IPS DF 19.7 (cell line): ENCODE data around the gene KRTAP15-1.

Source experiments
- DNase-seq: peaks from one replicate; pipeline ENCODE4 v3.0.0-alpha.2; 2013; ENCODE audit warnings: low read depth, low spot score

KRTAP15-1 gene

DNA sequence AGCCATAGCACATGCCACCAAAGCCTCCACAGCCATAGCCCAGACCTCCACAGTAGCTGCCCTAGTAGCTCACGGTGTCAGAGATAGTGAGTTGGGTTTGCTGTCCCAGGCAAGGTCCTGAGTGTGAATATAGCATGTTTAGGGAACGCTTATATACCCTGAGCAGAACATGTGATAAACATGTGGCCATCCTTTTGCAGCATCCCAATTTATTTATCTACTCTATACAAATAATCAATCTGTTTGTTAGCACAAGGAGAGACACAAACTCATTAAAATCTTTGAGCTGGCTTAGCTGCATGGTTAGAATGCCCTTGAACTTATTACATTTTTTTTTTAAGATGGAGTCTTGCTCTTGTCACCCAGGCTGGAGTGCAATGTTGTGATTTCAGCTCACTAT lies 47.3 kb downstream of the KRTAP15-1 start, which contains the start of gene KRTAP19-2:
TSS of gene KRTAP19-2 (minus strand) at position 101 of the 400 bp plus-strand sequence. CDS start at position 13, 88 bp downstream.
- DNase-seq: no peak
